Stimulated activated CD8-positive, alpha-beta memory T cell treated with anti-CD3 and anti-CD28 coated beads, Interleukin-15, amount 100 ng/mL, for 4 hours (primary cell): ENCODE data around the gene WFDC11.

Experiments used
- DNase-seq, 2 donors: peaks; one replicate each; pipeline ENCODE4 v3.0.0-alpha.2; 2020; ENCODE audit warnings: low read depth in 2 of 2

The WFDC11 gene

DNA sequence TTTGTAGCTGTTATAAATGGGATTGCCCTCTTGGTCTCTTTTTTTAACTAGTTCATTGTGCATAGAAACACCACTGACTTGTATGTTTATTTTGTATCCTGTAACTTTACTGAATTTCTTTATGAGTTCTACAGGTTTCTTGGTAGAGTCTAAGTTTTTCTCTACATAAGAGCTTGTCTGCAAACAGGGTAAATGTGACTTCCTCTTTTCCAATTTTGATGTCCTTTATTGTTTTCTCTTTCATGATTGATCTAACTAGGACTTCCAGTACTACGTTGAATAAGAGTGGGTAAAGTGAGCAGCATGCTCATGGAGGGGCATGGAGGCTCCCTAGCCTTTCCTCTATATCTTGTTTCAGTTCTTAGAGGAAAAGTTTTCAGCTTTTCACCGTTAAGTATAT is 43.5 kb downstream of the WFDC11 start:
- no peak for DNase-seq

DNA sequence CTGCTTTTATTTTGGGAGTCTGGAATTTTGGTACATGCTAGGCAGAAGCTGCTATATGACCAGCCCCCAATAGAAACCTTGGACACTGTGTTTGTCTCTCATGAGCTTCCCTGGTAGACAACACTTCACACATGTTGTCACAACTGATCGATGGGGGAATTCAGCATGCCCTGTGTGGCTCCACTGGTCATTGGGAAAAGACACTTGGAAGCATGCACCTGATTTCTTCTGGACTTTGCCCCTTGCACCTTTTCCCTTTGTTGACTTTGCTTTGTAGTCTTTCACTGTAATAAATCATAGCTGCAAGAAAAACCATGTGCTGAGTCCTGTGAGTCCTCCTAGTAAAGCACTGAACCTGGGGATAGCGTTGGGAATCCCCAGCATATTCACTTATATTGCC is 48.4 kb downstream of the WFDC11 start:
- DNase-seq = no peak

DNA sequence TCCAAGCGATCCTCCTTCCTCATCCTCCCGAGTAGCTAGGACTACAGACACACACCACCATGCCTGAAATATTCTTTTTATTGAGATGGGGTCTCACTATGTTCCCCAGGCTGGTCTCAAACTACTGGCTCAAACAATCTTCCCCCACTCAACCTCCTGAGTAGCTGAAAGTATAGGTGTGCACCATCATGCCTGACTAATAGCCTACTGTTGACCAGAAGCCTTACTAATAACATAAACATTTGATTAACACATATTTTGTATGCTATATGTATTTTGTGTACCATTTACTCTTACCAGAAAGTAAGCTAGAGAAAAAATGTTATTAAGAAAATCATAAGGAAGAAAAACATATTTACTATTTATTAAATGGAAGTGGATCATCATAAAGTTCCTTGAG is 52.4 kb downstream of the WFDC11 start:
- DNase-seq = no peak

DNA sequence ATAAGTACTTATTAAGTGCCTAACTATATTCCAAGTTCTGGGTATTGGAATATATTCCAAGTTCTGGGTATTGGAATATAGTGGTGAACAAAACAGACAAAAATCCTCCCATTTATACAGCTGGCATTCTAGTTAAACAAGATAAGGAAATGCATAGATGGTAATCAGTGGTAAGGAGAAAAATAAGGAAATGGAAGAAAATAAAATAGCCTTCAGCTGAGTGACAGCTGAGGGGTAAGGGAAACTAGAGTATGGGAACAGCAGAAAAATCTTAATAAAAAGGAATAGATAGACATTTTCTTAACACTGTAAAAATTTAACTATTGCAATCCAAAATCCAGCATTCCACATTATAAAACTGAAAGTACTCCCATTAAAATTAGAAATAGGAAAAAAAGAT is 57.7 kb downstream of the WFDC11 start:
- DNase-seq = no peak

DNA sequence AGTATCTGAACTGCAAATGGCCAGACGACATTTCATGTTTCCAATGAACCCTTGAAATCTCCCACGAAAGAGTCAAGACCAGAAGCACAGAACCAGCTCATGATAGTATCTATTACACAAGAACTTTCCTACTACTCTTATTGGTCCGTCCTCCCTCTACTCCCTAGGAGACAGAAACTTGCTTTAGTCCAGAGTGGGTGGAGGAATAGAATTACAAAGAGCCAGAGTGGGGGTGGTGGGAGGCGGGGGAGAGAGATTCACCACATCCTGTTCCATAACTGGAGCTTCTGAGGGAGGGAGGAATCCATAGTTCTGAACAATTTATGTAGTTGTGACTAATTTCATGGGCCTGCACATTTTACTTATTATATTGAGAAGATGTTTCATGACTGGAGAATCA is 59.0 kb downstream of the WFDC11 start:
- DNase-seq = no peak

DNA sequence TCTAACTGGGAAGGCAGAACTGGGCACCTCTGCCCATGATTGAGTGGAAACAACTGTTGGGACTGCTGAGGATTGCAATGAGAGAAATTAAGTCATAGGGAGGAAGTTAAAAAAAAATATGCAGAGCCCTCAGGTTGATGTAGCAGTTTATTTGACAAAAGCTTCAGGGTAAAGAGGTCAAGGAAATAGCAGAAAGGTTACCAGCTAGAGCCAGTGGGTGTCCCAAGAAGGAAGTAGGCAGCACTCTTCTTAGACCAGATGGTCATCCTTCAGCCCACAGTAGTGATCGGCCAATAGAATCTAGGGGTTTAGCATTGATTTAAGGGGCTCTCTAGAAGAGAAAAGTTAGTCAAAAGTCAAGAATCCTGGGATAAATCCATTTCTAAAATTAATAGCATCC is 62.2 kb downstream of the WFDC11 start:
- DNase-seq = no peak
